ENCODE measurements around the gene LRCH1. TPM values are rescaled to one million over a fixed set of nuclear protein-coding genes. Genes with fewer than 3 reads are reported as not detected.

Gene LRCH1
- total and polyA plus RNA-seq, 10 of the 15 experiments (the other 5 are each of a cell fraction or from before 2014, with no cell fraction given): 5.3 to 48.9 (median 14.4) TPM

DNA sequence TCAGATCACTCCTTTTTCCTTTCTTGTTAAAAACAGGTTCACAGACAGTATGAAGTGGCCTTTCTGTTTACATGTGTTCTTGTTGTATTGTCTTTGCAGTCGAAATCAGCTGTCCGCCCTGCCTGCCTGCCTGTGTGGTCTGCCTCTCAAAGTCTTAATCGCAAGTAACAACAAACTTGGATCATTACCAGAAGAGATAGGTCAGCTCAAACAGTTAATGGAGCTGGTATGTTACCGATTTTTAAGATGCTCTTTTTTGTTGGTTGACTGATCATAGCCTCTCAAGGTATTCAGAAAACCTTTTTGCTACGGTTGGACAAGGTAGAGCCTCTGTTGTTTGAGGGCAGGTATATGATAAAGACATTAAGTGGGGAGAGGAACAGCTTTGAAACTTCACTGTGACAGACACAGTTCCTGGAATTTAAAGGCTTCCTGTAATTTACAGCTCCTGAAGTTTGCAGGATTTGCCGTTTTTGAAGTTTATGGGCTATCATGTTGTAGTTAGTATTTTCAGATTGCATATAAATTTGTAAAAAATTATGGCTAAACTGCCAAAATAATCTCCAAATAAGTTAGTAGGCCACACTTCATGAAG is 116.1 kb downstream of the LRCH1 start (continued):
- no peak for TF ChIP-seq STAT3 (IDR thresholded peaks at IDR 0.05; ENCODE audit: low read depth, low read length)

GRCh38 chr13:46672338-46673090 is 119.5 kb downstream of the LRCH1 start:
- RAD21 ChIA-PET (ENCODE audit: unreplicated experiment): interaction anchor here (0.8 kb wide), 1 partner anchor 30 kb away, joined by 3 read pairs; no protein-coding TSS in a partner anchor
- CTCF ChIA-PET: interaction anchor here (1.3 to 10.4 kb wide), 2 partner anchors 11 to 121 kb away, joined by 3 to 64 read pairs; no protein-coding TSS in a partner anchor
- SMC1A ChIA-PET (ENCODE audit: uncharacterized antibody, unreplicated experiment): interaction anchor here (0.7 to 1.7 kb wide), 6 partner anchors 8 to 95 kb away, joined by 3 to 7 read pairs (median 4); no protein-coding TSS in a partner anchor

More at GRCh38 chr13:46672338-46673090, 119.5 kb downstream of the LRCH1 start:
- intact Hi-C loops (cut with micrococcal nuclease; ENCODE audit: unreplicated experiment) (no loop called here), in situ Hi-C loops (cut with MboI) (no loop called here)
- POLR2A ChIA-PET: interaction anchor here (0.9 to 1.2 kb wide), 2 partner anchors 17 to 32 kb away, joined by 3 read pairs; no protein-coding TSS in a partner anchor
- Histone ChIP-seq H4K20me1 (ENCODE audit: control insufficient read depth, insufficient read depth) (no peaks in the 10 kb centered on the region), H3K4me2 (ENCODE audit: control insufficient read depth, insufficient read depth) (no peak overlapping the region), H3K79me2 (ENCODE audit: control insufficient read depth, insufficient read depth, low read length) (peaks cover 76% of the 10 kb centered on the region), H3K36me3 (ENCODE audit: control insufficient read depth in 2 of 2, insufficient read depth in 2 of 2, low read length in 1 of 2) (peaks cover 5 to 19% of the 10 kb centered on the region in 2 experiments; a peak in 3 of 4 replicates), H3K4me1 (ENCODE audit: control insufficient read depth, insufficient read depth, low read length) (peaks cover 17% of the 10 kb centered on the region; the same call in 1 of the 2 replicates), H3K27ac (ENCODE audit: control insufficient read depth, insufficient read depth) (no peak overlapping the region), H3K9ac (ENCODE audit: control insufficient read depth, insufficient read depth, low read length) (no peak overlapping the region), H3K4me3 (no peak overlapping the region), H2AFZ (ENCODE audit: control insufficient read depth, low read depth, low read length) (no peak overlapping the region), H3K9me3 (replicated peaks; ENCODE audit: control insufficient read depth, insufficient read depth, low read length) (no peaks in the 10 kb centered on the region), H3K27me3 (replicated peaks in 1 of 2; ENCODE audit: control insufficient read depth in 2 of 2, insufficient read depth in 2 of 2, low read length in 1 of 2) (no peaks in the 10 kb centered on the region)
- no TSS peak for BruUV-seq (replicated peaks)
- WGBS (ENCODE audit: insufficient coverage, insufficient replicate concordance, low lambda C conversion rate, missing lambda C conversion rate): 96% methylated on average over 15 of the region's 15 CpGs
- no peak for FAIRE-seq
- no peak for ATAC-seq
- DNase-seq (ENCODE audit: low read depth, low spot score): no peak
- TF ChIP-seq ZNF384 (IDR thresholded peaks at IDR 0.05; ENCODE audit: borderline replicate concordance, low read depth, low read length): no peak
- no peak for TF ChIP-seq CREM (IDR thresholded peaks at IDR 0.05; ENCODE audit: low read depth)
- TF ChIP-seq STAT3 (IDR thresholded peaks at IDR 0.05; ENCODE audit: low read depth, low read length): no peak
- TF ChIP-seq, protein P1, sequence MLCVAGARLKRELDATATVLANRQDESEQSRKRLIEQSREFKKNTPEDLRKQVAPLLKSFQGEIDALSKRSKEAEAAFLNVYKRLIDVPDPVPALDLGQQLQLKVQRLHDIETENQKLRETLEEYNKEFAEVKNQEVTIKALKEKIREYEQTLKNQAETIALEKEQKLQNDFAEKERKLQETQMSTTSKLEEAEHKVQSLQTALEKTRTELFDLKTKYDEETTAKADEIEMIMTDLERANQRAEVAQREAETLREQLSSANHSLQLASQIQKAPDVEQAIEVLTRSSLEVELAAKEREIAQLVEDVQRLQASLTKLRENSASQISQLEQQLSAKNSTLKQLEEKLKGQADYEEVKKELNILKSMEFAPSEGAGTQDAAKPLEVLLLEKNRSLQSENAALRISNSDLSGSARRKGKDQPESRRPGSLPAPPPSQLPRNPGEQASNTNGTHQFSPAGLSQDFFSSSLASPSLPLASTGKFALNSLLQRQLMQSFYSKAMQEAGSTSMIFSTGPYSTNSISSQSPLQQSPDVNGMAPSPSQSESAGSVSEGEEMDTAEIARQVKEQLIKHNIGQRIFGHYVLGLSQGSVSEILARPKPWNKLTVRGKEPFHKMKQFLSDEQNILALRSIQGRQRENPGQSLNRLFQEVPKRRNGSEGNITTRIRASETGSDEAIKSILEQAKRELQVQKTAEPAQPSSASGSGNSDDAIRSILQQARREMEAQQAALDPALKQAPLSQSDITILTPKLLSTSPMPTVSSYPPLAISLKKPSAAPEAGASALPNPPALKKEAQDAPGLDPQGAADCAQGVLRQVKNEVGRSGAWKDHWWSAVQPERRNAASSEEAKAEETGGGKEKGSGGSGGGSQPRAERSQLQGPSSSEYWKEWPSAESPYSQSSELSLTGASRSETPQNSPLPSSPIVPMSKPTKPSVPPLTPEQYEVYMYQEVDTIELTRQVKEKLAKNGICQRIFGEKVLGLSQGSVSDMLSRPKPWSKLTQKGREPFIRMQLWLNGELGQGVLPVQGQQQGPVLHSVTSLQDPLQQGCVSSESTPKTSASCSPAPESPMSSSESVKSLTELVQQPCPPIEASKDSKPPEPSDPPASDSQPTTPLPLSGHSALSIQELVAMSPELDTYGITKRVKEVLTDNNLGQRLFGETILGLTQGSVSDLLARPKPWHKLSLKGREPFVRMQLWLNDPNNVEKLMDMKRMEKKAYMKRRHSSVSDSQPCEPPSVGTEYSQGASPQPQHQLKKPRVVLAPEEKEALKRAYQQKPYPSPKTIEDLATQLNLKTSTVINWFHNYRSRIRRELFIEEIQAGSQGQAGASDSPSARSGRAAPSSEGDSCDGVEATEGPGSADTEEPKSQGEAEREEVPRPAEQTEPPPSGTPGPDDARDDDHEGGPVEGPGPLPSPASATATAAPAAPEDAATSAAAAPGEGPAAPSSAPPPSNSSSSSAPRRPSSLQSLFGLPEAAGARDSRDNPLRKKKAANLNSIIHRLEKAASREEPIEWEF (IDR thresholded peaks at IDR 0.05; ENCODE audit: insufficient replicate concordance, low read depth, low read length): no peak
- no peak for TF ChIP-seq SP1 (IDR thresholded peaks at IDR 0.05; ENCODE audit: low read depth, low read length)
- no peak for TF ChIP-seq RELA (IDR thresholded peaks at IDR 0.05; ENCODE audit: borderline replicate concordance, partially characterized antibody)
- TF ChIP-seq KLF5 (IDR thresholded peaks at IDR 0.05; ENCODE audit: partially characterized antibody): no peak
- no peak for TF ChIP-seq HCFC1 (IDR thresholded peaks at IDR 0.05; ENCODE audit: low read length)

Data from GM12878 (cell line).